ENCODE data around the gene NDEL1. TPM values are rescaled to one million over a fixed set of nuclear protein-coding genes. Genes with fewer than 3 reads are reported as not detected.
"Not testable (repeated sequence)": the region's sequence is repeated elsewhere in the genome, so short reads cannot be mapped to it uniquely, and the experiment has no call there.

NDEL1 gene
- total and polyA plus RNA-seq, 5 donors from 2014 or later: 45.6 to 240 (median 60.9) TPM

DNA sequence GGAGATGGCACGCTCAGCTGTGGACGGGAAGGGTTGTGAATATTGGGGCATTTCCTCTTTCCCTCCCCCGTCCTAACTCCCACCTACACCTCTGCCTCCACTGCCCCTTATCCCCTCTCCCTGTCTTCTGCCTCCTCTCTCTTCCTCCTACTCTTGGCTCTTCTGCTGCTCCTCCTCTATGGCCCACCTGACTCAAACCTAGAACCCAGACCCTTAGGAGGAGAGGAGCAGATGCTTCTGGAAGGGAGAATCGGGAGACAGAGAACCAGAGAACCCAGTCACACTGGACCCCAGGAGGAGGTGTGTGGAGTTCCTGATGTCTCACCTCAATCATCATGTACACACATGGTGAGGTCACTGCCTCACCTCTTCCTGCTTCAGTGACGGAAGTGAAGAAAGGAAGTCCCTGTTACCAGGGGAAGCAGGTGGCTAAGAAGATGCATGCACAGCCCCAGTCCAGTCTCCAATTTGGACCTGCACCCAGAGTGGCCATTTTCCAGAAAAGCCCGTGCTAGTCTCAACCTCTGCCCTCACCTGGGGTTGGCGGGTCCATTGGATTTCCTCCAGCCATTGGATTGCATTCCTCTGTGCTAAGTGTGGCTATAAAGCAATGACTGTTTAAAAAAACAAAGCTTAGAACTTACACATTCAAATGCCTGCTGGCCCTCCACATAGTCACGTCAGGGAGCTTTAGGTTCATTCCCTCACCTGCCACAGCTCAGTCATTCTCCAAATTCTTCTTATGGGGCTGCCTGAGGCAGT, 42.0 kb upstream of the NDEL1 start:
- H3K4me1 ChIP-seq (ENCODE audit: control insufficient read depth, insufficient read depth, low read length, poor library complexity, severe bottlenecking): peaks cover 13% of the 10 kb centered on the region
- peaks cover 0 to 19% (median 14%) of the 10 kb centered on the region in 4 donors for H3K4me1 Mint-ChIP-seq
- no peaks in the 10 kb centered on the region for H3K36me3 ChIP-seq (ENCODE audit: control insufficient read depth, insufficient read depth, low read length)
- peak overlapping the region; percentile 86 to 98 (median 97) for H3K27ac Mint-ChIP-seq
- no peaks in the 10 kb centered on the region for H3K9me3 ChIP-seq (ENCODE audit: control insufficient read depth in 2 of 2, low read length in 2 of 2)
- H3K4me3 Mint-ChIP-seq: peak overlapping the region in 3 of 4 donors; percentile 51 to 73 (median 52)
- H3K27ac ChIP-seq (ENCODE audit: insufficient read depth, low read length, poor library complexity, severe bottlenecking): no peak overlapping the region
- peak in 2 of 3 donors; percentile 59 to 82 for DNase-seq
- peaks cover 0 to 1% (median 0%) of the 10 kb centered on the region in 7 donors for H3K9me3 Mint-ChIP-seq
- H3K36me3 Mint-ChIP-seq: no peaks in the 10 kb centered on the region
- peaks cover 3% of the 10 kb centered on the region for H3K27me3 ChIP-seq (ENCODE audit: control insufficient read depth, insufficient read depth, low read length)
- peaks cover 27% of the 10 kb centered on the region for H3K27me3 Mint-ChIP-seq
- peak; percentile 86 to 97 for ATAC-seq (ENCODE audit: low read depth in 2 of 2)
- peak overlapping the region; percentile 43 for H3K4me3 ChIP-seq (ENCODE audit: low read depth, low read length)

GRCh38 chr17:8394497-8394896, 41.2 kb upstream of the NDEL1 start:
- Mint-ChIP-seq H3K27ac (peak overlapping the region in 2 of 3 donors; percentile 51 to 97), H3K4me1 (peaks cover 0 to 19% (median 14%) of the 10 kb centered on the region in 4 donors), H3K27me3 (peaks cover 28% of the 10 kb centered on the region)
- not testable (repeated sequence) for H3K4me3 ChIP-seq (ENCODE audit: low read depth, low read length); H3K9me3 Mint-ChIP-seq; DNase-seq; H3K36me3 ChIP-seq (ENCODE audit: control insufficient read depth, insufficient read depth, low read length); H3K27ac ChIP-seq (ENCODE audit: insufficient read depth, low read length, poor library complexity, severe bottlenecking); H3K27me3 ChIP-seq (ENCODE audit: control insufficient read depth, insufficient read depth, low read length); H3K4me3 Mint-ChIP-seq; ATAC-seq (ENCODE audit: low read depth in 2 of 2); H3K36me3 Mint-ChIP-seq; H3K9me3 ChIP-seq (ENCODE audit: control insufficient read depth in 2 of 2, low read length in 2 of 2)
- peaks cover 13% of the 10 kb centered on the region for H3K4me1 ChIP-seq (ENCODE audit: control insufficient read depth, insufficient read depth, low read length, poor library complexity, severe bottlenecking)

DNA sequence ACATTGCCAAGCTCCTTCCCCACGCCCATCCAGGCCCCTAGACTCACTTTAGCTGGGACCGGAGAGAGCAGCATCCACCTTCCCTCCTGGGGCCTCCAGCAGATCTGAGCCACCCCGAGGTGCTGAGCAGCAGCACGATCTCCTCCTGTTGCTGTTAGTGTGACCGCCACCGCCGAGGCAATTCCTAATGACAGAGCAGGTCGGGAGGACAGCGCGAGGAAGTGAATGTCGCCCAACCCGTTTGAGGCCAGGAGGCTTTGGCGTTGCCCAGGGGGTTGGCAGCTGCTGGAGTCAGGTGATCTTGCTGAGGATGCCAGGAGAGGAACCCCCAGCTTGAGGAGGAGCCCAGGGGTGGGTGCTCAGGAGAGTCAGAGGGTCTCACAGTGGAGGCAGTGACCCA, 38.0 kb upstream of the NDEL1 start, which contains the start of gene RNF222:
Gene RNF222, minus strand, starts transcription at position 192 of the 400 bp plus-strand sequence. CDS start 4,366 bp downstream, outside the sequence.
- Mint-ChIP-seq H3K4me3 (no peak within 1 kb of the TSS), H3K27ac (peak within 1 kb of the TSS in 1 of 3 donors; percentile 78)

GRCh38 chr17:8398980-8399379, 36.7 kb upstream of the NDEL1 start:
- H3K27me3 Mint-ChIP-seq: peaks cover 34% of the 10 kb centered on the region
- no peak for ATAC-seq (ENCODE audit: low read depth in 2 of 2)
- no peaks in the 10 kb centered on the region for H3K9me3 ChIP-seq (ENCODE audit: control insufficient read depth in 2 of 2, low read length in 2 of 2)
- no peak overlapping the region for H3K27ac ChIP-seq (ENCODE audit: insufficient read depth, low read length, poor library complexity, severe bottlenecking)
- H3K27me3 ChIP-seq (ENCODE audit: control insufficient read depth, insufficient read depth, low read length): peaks cover 10% of the 10 kb centered on the region
- H3K4me1 ChIP-seq (ENCODE audit: control insufficient read depth, insufficient read depth, low read length, poor library complexity, severe bottlenecking): peaks cover 2% of the 10 kb centered on the region
- no peak for DNase-seq
- H3K4me3 Mint-ChIP-seq: no peak overlapping the region
- H3K9me3 Mint-ChIP-seq: peaks cover 0 to 1% (median 0%) of the 10 kb centered on the region in 7 donors
- no peaks in the 10 kb centered on the region for H3K36me3 ChIP-seq (ENCODE audit: control insufficient read depth, insufficient read depth, low read length)
- H3K4me1 Mint-ChIP-seq: peaks cover 0 to 10% (median 5%) of the 10 kb centered on the region in 4 donors
- H3K27ac Mint-ChIP-seq: no peak overlapping the region
- no peak overlapping the region for H3K4me3 ChIP-seq (ENCODE audit: low read depth, low read length)
- H3K36me3 Mint-ChIP-seq: no peaks in the 10 kb centered on the region

More for the DNA sequence above, 38.0 kb upstream of the NDEL1 start, which contains the start of gene RNF222:
- Histone ChIP-seq H3K27me3 (ENCODE audit: control insufficient read depth, insufficient read depth, low read length) (peaks cover 10% of the 10 kb centered on the region), H3K36me3 (ENCODE audit: control insufficient read depth, insufficient read depth, low read length) (no peaks in the 10 kb centered on the region), H3K9me3 (ENCODE audit: control insufficient read depth in 2 of 2, low read length in 2 of 2) (no peaks in the 10 kb centered on the region), H3K4me1 (ENCODE audit: control insufficient read depth, insufficient read depth, low read length, poor library complexity, severe bottlenecking) (peaks cover 13% of the 10 kb centered on the region), H3K27ac (ENCODE audit: insufficient read depth, low read length, poor library complexity, severe bottlenecking) (no peak within 1 kb of the TSS), H3K4me3 (ENCODE audit: low read depth, low read length) (no peak within 1 kb of the TSS)
- Mint-ChIP-seq H3K9me3 (peaks cover 0 to 1% (median 0%) of the 10 kb centered on the region in 7 donors), H3K36me3 (no peaks in the 10 kb centered on the region), H3K27me3 (peaks cover 28% of the 10 kb centered on the region), H3K4me1 (peaks cover 0 to 15% (median 12%) of the 10 kb centered on the region in 4 donors)
- no peak for DNase-seq
- ATAC-seq (ENCODE audit: low read depth in 2 of 2): no peak

- Mint-ChIP-seq H3K4me1 (no peaks in the 10 kb centered on the region), H3K27ac (no peak overlapping the region), H3K27me3 (peaks cover 20% of the 10 kb centered on the region), H3K4me3 (no peak overlapping the region), H3K9me3 (peaks cover 0 to 1% (median 0%) of the 10 kb centered on the region in 7 donors), H3K36me3 (no peaks in the 10 kb centered on the region)
- Histone ChIP-seq H3K27me3 (ENCODE audit: control insufficient read depth, insufficient read depth, low read length) (peaks cover 10% of the 10 kb centered on the region), H3K4me1 (ENCODE audit: control insufficient read depth, insufficient read depth, low read length, poor library complexity, severe bottlenecking) (no peaks in the 10 kb centered on the region), H3K4me3 (ENCODE audit: low read depth, low read length) (no peak overlapping the region), H3K27ac (ENCODE audit: insufficient read depth, low read length, poor library complexity, severe bottlenecking) (no peak overlapping the region), H3K36me3 (ENCODE audit: control insufficient read depth, insufficient read depth, low read length) (no peaks in the 10 kb centered on the region), H3K9me3 (ENCODE audit: control insufficient read depth in 2 of 2, low read length in 2 of 2) (no peaks in the 10 kb centered on the region)
- DNase-seq (no peak), ATAC-seq (ENCODE audit: low read depth in 2 of 2) (no peak)
Observed at GRCh38 chr17:8401107-8401506, 34.6 kb upstream of the NDEL1 start.

DNA sequence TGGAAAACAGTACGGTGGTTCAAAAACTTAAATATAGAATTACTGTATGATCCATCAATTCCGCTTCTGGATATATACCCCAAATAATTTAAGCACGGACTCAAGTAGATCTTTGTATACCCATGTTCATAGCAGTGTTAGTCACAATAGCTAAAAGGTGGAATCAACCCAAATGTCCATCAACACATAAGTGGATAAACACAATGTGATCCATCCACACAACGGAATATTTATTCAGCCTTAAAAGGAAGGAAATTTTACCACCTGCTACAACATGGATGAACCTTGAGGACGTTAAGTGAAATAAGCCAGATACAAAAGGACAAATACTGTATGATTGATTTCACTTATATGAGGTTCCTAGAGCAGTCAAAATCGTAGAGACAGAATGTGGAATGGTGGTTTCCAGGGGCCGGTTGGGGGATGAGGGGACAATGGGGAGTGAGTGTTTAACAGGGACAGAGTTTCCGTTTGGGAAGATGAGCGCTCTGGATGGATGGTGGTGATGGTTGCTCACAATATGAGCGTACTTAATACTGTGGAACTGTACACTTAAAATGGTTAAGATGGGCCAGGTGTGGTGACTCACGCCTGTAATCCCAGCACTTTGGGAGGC, 32.7 kb upstream of the NDEL1 start:
- H3K27ac Mint-ChIP-seq: no peak overlapping the region
- no peaks in the 10 kb centered on the region for H3K36me3 Mint-ChIP-seq
- DNase-seq (no peak), ATAC-seq (ENCODE audit: low read depth in 2 of 2) (no peak)
- H3K9me3 Mint-ChIP-seq: peaks cover 0 to 1% (median 0%) of the 10 kb centered on the region in 7 donors
- H3K27me3 ChIP-seq (ENCODE audit: control insufficient read depth, insufficient read depth, low read length): peaks cover 7% of the 10 kb centered on the region
- H3K36me3 ChIP-seq (ENCODE audit: control insufficient read depth, insufficient read depth, low read length): no peaks in the 10 kb centered on the region
- H3K4me1 ChIP-seq (ENCODE audit: control insufficient read depth, insufficient read depth, low read length, poor library complexity, severe bottlenecking): no peaks in the 10 kb centered on the region
- no peak overlapping the region for H3K4me3 Mint-ChIP-seq
- no peak overlapping the region for H3K4me3 ChIP-seq (ENCODE audit: low read depth, low read length)
- H3K27ac ChIP-seq (ENCODE audit: insufficient read depth, low read length, poor library complexity, severe bottlenecking): no peak overlapping the region
- H3K4me1 Mint-ChIP-seq: no peaks in the 10 kb centered on the region
- no peaks in the 10 kb centered on the region for H3K9me3 ChIP-seq (ENCODE audit: control insufficient read depth in 2 of 2, low read length in 2 of 2)
- H3K27me3 Mint-ChIP-seq: peaks cover 19% of the 10 kb centered on the region

GRCh38 chr17:8405499-8406016, 30.1 kb upstream of the NDEL1 start:
- peaks cover 0 to 6% (median 2%) of the 10 kb centered on the region in 4 donors for H3K4me1 Mint-ChIP-seq

More at GRCh38 chr17:8405499-8406016, 30.1 kb upstream of the NDEL1 start:
- H3K27me3 Mint-ChIP-seq: peaks cover 21% of the 10 kb centered on the region
- H3K27ac Mint-ChIP-seq: no peak overlapping the region
- Histone ChIP-seq H3K9me3 (ENCODE audit: control insufficient read depth in 2 of 2, low read length in 2 of 2) (no peaks in the 10 kb centered on the region), H3K27ac (ENCODE audit: insufficient read depth, low read length, poor library complexity, severe bottlenecking) (no peak overlapping the region), H3K36me3 (ENCODE audit: control insufficient read depth, insufficient read depth, low read length) (no peaks in the 10 kb centered on the region), H3K4me3 (ENCODE audit: low read depth, low read length) (no peak overlapping the region), H3K4me1 (ENCODE audit: control insufficient read depth, insufficient read depth, low read length, poor library complexity, severe bottlenecking) (no peaks in the 10 kb centered on the region), H3K27me3 (ENCODE audit: control insufficient read depth, insufficient read depth, low read length) (peaks cover 7% of the 10 kb centered on the region)
- no peak for DNase-seq
- H3K9me3 Mint-ChIP-seq: peaks cover 0 to 1% (median 0%) of the 10 kb centered on the region in 7 donors
- no peak for ATAC-seq (ENCODE audit: low read depth in 2 of 2)
- H3K36me3 Mint-ChIP-seq: no peaks in the 10 kb centered on the region
- H3K4me3 Mint-ChIP-seq: no peak overlapping the region
